Epithelial cell of proximal tubule (primary cell): ENCODE measurements around the gene GATAD1. TPM values are rescaled to one million over a fixed set of nuclear protein-coding genes. Genes with fewer than 3 reads are reported as not detected.

Experiments used
- DNase-seq: peaks from one replicate; pipeline ENCODE4 v3.0.0-alpha.2; 2011; ENCODE audit warnings: low read depth
- H3K4me3 ChIP-seq: 2 replicates; pipeline ENCODE4 v1.5.1; 2011; ENCODE audit warnings: low read depth, mild to moderate bottlenecking, low read length
- CTCF ChIP-seq: conservative IDR thresholded peaks from 2 replicates; pipeline ENCODE4 v1.5.1; 2012; ENCODE audit warnings: low read depth, mild to moderate bottlenecking, low read length
- total RNA-seq: library from RNA; depleted of rRNA; stranded (reverse); fragments of >200 nt; gene quantifications from 2 replicates; pipeline ENCODE4 v1.2.3, GENCODE V29; 2015

GATAD1 gene
- total RNA-seq, 1 donor from 2014 or later, result 23.2 TPM

GRCh38 chr7:92496876-92497275 is 49.6 kb downstream of the GATAD1 start:
- H3K4me3 ChIP-seq, result no peak overlapping the region
- no peak for DNase-seq
- no peak for TF ChIP-seq CTCF

- DNase-seq, result no peak
- no peak overlapping the region for H3K4me3 ChIP-seq
- TF ChIP-seq CTCF, result no peak
Observed at GRCh38 chr7:92498557-92498956, 51.3 kb downstream of the GATAD1 start.

- no peak overlapping the region for H3K4me3 ChIP-seq
- DNase-seq, result no peak
- no peak for TF ChIP-seq CTCF
Observed at GRCh38 chr7:92503767-92504166, 56.5 kb downstream of the GATAD1 start.

- H3K4me3 ChIP-seq, result no peak overlapping the region
- DNase-seq, result no peak
- TF ChIP-seq CTCF, result no peak
Observed at GRCh38 chr7:92504563-92504962, 57.3 kb downstream of the GATAD1 start.

GRCh38 chr7:92506363-92506762 is 59.1 kb downstream of the GATAD1 start:
- no peak for TF ChIP-seq CTCF
- no peak overlapping the region for H3K4me3 ChIP-seq
- no peak for DNase-seq

DNA sequence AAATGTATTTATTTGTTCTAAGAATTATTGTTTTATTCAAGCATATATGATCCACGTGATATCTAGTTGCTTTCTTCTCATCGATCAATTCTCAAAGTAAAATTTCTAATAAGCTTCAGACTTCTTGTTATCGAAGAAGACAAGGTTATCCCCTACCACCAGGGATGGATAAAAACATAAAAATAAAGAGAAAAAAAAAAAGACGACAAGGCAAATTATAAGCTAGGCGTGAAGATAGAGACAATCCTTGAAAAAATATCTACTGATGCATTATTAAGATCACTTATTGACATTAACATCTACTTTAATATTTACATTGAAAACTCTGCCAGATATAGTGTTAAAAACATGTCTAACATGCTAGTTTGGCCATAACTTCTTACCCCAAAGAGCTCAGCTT is 61.7 kb downstream of the GATAD1 start:
- TF ChIP-seq CTCF, result no peak
- no peak for DNase-seq

More for the DNA sequence above, 61.7 kb downstream of the GATAD1 start:
- H3K4me3 ChIP-seq, result no peak overlapping the region

Other genes with a start within 250 kb of the GATAD1 start
- 29.0 and 45.3 TPM in 2 replicates for gene KRIT1, start 201.6 kb upstream of the GATAD1 start, total RNA-seq
- 20.9 and 27.3 TPM in 2 replicates for gene ANKIB1, start 201.5 kb upstream of the GATAD1 start, total RNA-seq
- not detected in 2 replicates for gene ERVW-1, start 30.5 kb downstream of the GATAD1 start, total RNA-seq
- gene PEX1, start 81.0 kb downstream of the GATAD1 start, total RNA-seq, result 11.2 and 11.5 TPM in 2 replicates
- gene RBM48, start 81.3 kb downstream of the GATAD1 start, total RNA-seq, result 6.1 and 6.6 TPM in 2 replicates
- 14.3 and 20.2 TPM in 2 replicates for gene FAM133B, start 142.9 kb downstream of the GATAD1 start, total RNA-seq